Loucy (cell line): ENCODE measurements around the gene TOM1L2.

Source experiments
- H2AFZ ChIP-seq: fragments of 200-600 bp; sonication (generic); 2 replicates; pipeline ENCODE4 v1.6.0; 2016; ENCODE audit warnings: antibody characterized with exemption, mild to moderate bottlenecking, low read length, moderate library complexity
- H3F3A ChIP-seq: fragments of 200-600 bp; 2 replicates; pipeline ENCODE4 v1.6.0; 2016; ENCODE audit warnings: antibody characterized with exemption, low read depth, mild to moderate bottlenecking
- H3K27me3 ChIP-seq: fragments of 200-600 bp; sonication (generic); 2 replicates; pipeline ENCODE4 v1.6.1; 2014; ENCODE audit warnings: low read length, mild to moderate bottlenecking; ENCODE audit not compliant: insufficient read depth, poor library complexity, severe bottlenecking
- H3K36me3 ChIP-seq: fragments of 200-600 bp; sonication (generic); 2 replicates; pipeline ENCODE4 v1.6.1; 2016; ENCODE audit warnings: low read length; ENCODE audit not compliant: insufficient read depth
- H3K4me1 ChIP-seq: fragments of 200-600 bp; sonication (generic); 2 replicates; pipeline ENCODE4 v1.5.1; 2014; ENCODE audit warnings: low read length, mild to moderate bottlenecking; ENCODE audit not compliant: insufficient read depth, poor library complexity, severe bottlenecking
- H3K4me2 ChIP-seq: fragments of 200-600 bp; sonication (generic); 2 replicates; pipeline ENCODE4 v1.6.0; 2014; ENCODE audit warnings: antibody characterized with exemption, low read length, low read depth, mild to moderate bottlenecking; ENCODE audit not compliant: poor library complexity, severe bottlenecking
- H3K4me3 ChIP-seq: fragments of 200-600 bp; sonication (generic); 2 replicates; pipeline ENCODE4 v1.5.1; 2014; ENCODE audit warnings: low read length, mild to moderate bottlenecking, mixed read lengths; ENCODE audit not compliant: poor library complexity, severe bottlenecking
- H3K79me2 ChIP-seq: fragments of 200-600 bp; sonication (generic); 2 replicates; pipeline ENCODE4 v1.6.1; 2014; ENCODE audit warnings: low read length; ENCODE audit not compliant: insufficient read depth
- H3K9ac ChIP-seq: fragments of 200-600 bp; sonication (generic); 2 replicates; pipeline ENCODE4 v1.6.0; 2014; ENCODE audit warnings: mild to moderate bottlenecking, low read depth, low read length, moderate library complexity; ENCODE audit not compliant: poor library complexity, severe bottlenecking
- H3K9me2 ChIP-seq: fragments of 200-600 bp; sonication (generic); replicated peaks from 2 replicates; pipeline ENCODE4 v1.6.1; 2016; ENCODE audit warnings: low read depth, low read length, mixed read lengths
- H3K9me3 ChIP-seq: fragments of 200-600 bp; sonication (generic); 2 replicates; pipeline ENCODE4 v1.6.1; 2014; ENCODE audit warnings: mild to moderate bottlenecking, antibody characterized with exemption, low read length, low read depth; ENCODE audit not compliant: insufficient read depth
- H4K20me1 ChIP-seq: fragments of 200-600 bp; sonication (generic); 2 replicates; pipeline ENCODE4 v1.6.0; 2014; ENCODE audit warnings: antibody characterized with exemption, low read length, mild to moderate bottlenecking; ENCODE audit not compliant: insufficient read depth, poor library complexity, severe bottlenecking
- CTCF ChIP-seq: fragments of 200-600 bp; sonication (generic); conservative IDR thresholded peaks from 2 replicates; pipeline ENCODE4 v1.5.1; 2014; ENCODE audit warnings: mild to moderate bottlenecking, antibody characterized with exemption, low read length
- EZH2phosphoT487 ChIP-seq: fragments of 200-600 bp; IDR thresholded peaks from 2 replicates; pipeline ENCODE4 v1.6.1; 2018; ENCODE audit warnings: antibody characterized with exemption, mild to moderate bottlenecking, moderate library complexity, borderline replicate concordance

TOM1L2 gene

GRCh38 chr17:17811381-17812210, 160.6 kb downstream of the TOM1L2 start:
- H3K4me2 ChIP-seq: no peak overlapping the region
- H3K9ac ChIP-seq: no peak overlapping the region
- H2AFZ ChIP-seq: no peak overlapping the region
- no peak overlapping the region for H3K4me3 ChIP-seq
- H3K36me3 ChIP-seq: peaks cover 14% of the 10 kb centered on the region; the same call in 1 of the 2 replicates
- H3K27me3 ChIP-seq: no peaks in the 10 kb centered on the region
- H3K9me2 ChIP-seq: no peaks in the 10 kb centered on the region
- no peaks in the 10 kb centered on the region for H3K4me1 ChIP-seq
- no peaks in the 10 kb centered on the region for H3K9me3 ChIP-seq
- peaks cover 4% of the 10 kb centered on the region; the same call in 1 of the 2 replicates for H3F3A ChIP-seq
- peaks cover 8% of the 10 kb centered on the region for H4K20me1 ChIP-seq
- TF ChIP-seq EZH2phosphoT487 (no peak), CTCF (no peak)
- H3K79me2 ChIP-seq: no peaks in the 10 kb centered on the region

- Histone ChIP-seq H3K4me1 (no peaks in the 10 kb centered on the region), H3K79me2 (no peaks in the 10 kb centered on the region), H3K27me3 (no peaks in the 10 kb centered on the region), H3K9ac (no peak overlapping the region), H4K20me1 (peaks cover 8% of the 10 kb centered on the region), H2AFZ (no peak overlapping the region), H3K9me2 (no peaks in the 10 kb centered on the region), H3K4me3 (no peak overlapping the region), H3K9me3 (no peaks in the 10 kb centered on the region), H3K36me3 (peaks cover 18% of the 10 kb centered on the region; the same call in 1 of the 2 replicates), H3K4me2 (no peak overlapping the region), H3F3A (peaks cover 4% of the 10 kb centered on the region; the same call in 1 of the 2 replicates)
- TF ChIP-seq CTCF (no peak), EZH2phosphoT487 (no peak)
Measured at GRCh38 chr17:17810895-17811248, 161.3 kb downstream of the TOM1L2 start.

GRCh38 chr17:17810084-17810894, 161.9 kb downstream of the TOM1L2 start:
- no peak for TF ChIP-seq CTCF
- TF ChIP-seq EZH2phosphoT487: no peak
- no peaks in the 10 kb centered on the region for H3K9me3 ChIP-seq
- no peaks in the 10 kb centered on the region for H3K9me2 ChIP-seq
- H2AFZ ChIP-seq: no peak overlapping the region
- H3F3A ChIP-seq: peaks cover 4% of the 10 kb centered on the region; the same call in 1 of the 2 replicates
- H3K36me3 ChIP-seq: peaks cover 24% of the 10 kb centered on the region; the same call in 1 of the 2 replicates
- no peak overlapping the region for H3K9ac ChIP-seq
- H3K79me2 ChIP-seq: no peaks in the 10 kb centered on the region
- H4K20me1 ChIP-seq: peaks cover 8% of the 10 kb centered on the region
- no peaks in the 10 kb centered on the region for H3K27me3 ChIP-seq
- H3K4me1 ChIP-seq: no peaks in the 10 kb centered on the region
- H3K4me3 ChIP-seq: no peak overlapping the region
- H3K4me2 ChIP-seq: no peak overlapping the region
